ENCODE data around the gene PITHD1.
"Not testable (repeated sequence)": the region's sequence is repeated elsewhere in the genome, so short reads cannot be mapped to it uniquely, and the experiment has no call there.

Gene PITHD1

GRCh38 chr1:23799570-23800399, 21.6 kb downstream of the PITHD1 start:
- DNase-seq: peak; percentile 76

DNA sequence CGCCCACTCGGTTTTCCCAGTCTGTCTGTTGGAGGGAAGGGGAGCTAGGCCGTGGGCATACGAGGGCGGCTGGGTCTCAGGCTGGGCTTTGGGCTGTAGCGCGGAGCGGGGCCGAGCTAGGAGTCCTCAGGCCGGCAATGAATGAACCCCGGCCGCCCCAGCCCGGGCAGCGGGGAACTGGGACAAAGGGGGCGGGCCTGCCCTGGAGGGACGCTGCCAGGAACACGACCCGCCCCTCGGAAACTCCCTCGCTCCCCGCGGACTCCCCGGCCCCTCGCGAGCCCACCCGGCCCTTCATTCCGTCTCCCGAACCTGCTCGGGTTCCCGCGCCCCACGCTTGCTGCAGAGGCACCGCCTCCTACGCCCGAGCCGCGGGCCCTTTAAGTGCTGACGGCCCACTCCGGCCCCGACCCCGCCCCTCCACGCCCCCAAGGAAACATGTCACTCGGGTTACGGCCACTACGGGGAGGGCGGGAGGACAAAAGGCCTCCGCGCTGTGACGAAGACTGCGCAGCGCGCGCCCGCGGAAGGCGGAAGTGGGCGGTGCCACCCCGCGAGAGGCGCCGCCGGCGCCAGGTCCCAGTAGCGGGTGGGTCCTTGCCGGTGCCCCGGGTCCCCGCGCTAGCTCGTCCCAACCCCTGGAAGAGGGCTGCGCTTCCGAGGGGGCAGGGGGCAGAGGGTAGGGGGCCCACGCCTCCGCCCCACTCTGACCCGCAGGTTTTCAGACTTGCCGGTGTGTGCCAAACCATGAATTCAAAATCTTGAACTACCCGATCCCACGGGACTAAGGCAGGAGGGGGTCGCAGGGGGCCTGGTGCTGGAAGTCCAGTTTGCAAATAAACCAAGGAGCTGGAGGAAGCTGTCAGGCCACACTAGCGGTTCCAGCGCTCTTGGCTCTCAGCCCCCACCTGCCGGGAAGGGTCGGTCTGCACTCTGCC, 22.5 kb downstream of the PITHD1 start, which contains the start of gene GALE:
TSS of gene GALE (minus strand) at position 355 of the 938 bp plus-strand sequence. CDS start 1,747 bp downstream, outside the sequence.
- peak; percentile 98 for DNase-seq

DNA sequence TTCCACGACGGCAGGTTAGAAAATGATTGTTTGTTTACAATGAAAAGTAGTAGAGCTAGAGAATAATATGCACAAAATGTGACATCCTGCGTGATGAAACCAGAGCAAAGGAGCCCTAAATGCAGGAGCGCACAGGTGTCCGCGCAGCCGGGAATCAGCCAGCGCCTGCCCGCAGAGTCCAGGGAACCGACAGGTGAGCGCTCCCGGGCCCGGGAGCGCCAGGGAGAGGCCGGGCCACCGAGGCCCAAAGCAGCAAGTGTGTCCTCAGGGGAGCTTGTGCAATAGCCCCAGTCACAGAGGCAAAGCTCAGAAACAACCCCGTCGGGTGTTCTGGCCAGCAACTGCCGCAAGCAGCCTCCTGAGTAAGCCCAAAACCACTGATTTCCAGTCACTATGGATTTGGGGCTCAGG, 23.1 kb downstream of the PITHD1 start:
- no peak for DNase-seq

DNA sequence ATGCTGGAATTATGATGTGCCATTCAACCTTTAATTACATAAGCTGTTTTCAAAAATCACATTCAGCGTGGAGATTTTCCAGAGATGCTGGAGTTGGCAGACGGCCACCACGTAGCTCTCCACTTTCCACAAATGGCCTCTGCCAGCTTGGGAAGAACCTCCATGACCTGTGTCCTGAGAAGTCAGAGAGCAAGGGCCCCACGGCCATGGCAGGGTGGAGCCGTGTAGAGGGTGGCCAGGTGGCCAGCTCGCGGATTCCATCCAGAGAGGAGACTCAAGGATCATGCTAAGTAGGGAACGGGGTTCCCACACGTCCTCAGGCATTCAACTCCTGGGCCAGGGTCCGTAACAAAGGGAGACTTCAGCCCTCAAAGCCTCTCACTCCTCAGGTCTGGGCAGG, 23.7 kb downstream of the PITHD1 start:
- DNase-seq: no peak

DNA sequence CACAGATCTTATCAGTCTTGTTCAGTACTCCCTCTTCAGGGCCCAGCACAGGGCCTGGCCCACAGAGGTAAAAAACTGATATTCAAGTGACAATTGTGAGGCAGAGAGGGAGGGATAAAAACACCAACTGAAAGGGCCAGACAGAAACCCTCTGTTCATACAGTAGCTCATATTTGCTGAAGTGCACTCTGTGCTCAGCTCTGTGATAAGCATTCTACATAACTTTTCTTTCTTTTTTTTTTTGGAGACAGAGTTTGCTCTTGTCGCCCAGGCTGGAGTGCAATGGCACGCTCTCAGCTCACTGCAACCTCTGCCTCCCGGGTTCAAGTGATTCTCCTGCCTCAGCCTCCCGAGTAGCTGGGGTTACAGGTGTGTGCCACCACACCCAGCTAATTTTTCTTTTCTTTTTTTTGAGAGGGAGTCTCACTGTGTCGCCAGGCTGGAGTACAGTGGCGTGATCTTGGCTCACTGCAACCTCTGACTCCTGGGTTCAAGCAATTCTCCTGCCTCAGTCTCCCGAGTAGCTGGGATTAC, 24.7 kb downstream of the PITHD1 start:
- DNase-seq: not testable (repeated sequence)

DNA sequence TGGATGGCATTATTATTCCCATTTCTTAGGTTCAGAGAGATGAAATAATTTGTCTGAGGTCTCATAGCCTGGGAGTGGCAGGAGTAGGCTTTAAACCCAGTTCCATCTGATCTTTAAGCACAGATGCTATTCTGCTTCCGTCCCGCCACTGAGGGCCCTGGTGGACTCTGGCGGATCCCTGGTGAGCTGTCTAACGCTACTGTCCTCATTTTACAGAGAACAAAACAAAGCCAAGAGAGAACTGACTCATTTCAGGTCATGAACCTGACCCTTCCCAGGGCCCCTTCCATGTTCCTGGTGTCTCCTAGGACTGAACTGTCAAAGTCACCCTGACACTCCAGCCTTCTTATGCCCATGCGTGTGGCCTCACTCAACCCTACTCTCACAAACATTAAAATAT, 25.5 kb downstream of the PITHD1 start:
- no peak for DNase-seq

DNA sequence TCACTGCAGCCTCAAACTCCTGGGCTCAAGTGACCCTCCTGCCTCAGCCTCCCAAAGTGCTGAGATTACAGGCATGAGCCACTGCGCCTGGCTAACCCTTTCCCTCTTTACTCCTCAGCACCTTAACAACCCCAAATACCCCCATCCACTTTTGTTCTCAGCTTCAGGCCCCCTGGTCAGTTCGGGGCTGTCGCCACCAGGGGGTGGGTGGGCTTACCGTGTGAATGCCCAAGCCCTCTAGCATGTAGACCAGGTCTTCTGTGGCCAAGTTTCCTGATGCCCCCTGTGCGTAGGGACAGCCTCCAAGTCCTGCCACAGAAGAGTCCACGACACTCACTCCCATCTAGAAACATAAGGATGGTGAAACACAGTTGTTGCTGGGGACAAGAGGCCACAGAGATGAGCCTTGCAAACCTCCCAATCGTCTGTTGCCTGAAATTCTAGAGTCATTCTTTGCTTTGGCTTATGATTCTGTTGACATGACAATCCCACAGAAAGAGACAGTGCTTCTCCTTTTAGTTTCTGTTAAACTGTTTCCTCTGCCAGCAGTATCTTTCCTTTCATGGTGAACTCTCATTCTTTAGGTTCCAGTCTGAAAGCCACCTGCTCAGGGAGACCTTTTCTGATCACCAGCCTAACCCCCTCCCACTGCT, 26.1 kb downstream of the PITHD1 start:
- no peak for DNase-seq

DNA sequence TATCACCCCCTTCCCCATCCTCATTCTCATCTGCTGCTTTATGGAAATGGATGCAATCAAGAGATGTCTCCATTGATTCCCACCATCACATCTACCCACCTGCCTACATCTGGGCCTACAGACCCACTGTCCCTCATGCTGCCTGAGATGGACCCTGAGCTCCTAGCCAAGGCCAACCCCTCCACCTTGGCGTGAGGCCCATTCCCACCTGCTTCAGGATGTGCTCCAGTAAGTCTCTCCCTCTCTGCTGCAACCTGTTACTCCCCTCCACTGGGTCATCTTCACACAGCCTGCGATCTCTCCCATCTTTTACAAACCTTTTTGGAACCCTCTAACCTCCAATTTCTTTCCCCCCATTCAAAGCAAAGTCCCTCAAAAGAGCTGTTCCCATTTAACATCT, 26.8 kb downstream of the PITHD1 start:
- DNase-seq: no peak

DNA sequence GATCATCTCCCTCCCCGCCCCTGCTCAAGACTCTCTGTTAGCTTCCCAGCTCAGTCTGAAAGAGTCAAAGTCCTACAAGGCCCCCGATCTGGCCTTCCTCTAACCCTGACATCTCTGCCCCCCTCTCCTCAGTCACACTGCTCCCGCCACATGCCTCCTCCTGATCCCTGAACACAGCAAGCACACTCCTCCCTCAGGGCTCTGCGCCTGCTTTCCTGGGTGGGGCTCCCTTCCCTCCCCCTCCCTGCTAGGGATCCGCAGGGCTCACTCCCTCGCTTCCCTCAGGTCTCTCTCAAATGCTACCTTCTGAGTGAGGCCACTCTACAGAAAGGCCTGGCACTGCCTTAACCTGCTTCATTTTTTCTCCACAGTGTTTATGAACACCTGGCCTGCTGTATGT, 28.1 kb downstream of the PITHD1 start:
- no peak for DNase-seq

DNA sequence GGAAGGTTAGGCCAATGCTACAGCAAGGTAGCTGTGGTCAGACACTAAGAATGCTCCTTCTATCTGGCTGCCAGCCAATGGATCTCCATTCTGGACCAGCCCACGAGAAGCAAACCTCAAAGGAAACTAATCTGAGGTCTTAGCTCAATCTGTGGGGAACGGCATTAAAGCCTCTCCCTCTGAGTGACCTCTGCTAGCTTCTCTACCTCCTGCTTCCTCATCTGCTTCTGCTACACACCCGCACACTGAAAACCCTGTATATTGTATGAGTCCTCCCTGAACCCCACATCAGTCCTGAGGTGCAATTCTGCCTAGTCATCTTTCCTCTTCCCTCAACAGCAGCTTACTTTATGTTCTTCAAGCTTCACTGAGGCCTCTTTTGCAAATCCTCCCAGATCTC, 29.2 kb downstream of the PITHD1 start:
- DNase-seq: no peak

GRCh38 chr1:23809751-23810171, 31.5 kb downstream of the PITHD1 start:
- DNase-seq: peak; percentile 89

GRCh38 chr1:23810818-23811540, 32.8 kb downstream of the PITHD1 start:
- DNase-seq: peak; percentile 67

DNA sequence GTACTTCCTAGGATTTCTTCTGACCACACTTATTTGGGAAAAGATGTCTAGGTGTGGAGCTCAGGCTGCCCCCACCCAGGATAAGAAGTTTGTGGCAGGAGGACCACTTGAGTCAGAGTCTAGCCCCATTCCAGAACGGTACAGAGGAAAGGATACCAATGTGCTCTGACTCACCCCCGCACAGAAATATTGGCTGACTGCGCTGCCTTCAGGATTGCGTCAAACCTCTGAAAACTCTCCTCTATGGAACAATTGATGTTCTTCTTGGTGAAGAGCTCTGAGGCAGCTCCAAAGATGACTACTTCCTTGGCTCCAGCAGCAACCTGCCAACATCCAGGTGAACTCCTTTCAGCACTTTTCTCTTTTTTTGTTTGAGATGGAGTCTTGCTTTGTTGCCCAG, 35.8 kb downstream of the PITHD1 start:
- no peak for DNase-seq

DNA sequence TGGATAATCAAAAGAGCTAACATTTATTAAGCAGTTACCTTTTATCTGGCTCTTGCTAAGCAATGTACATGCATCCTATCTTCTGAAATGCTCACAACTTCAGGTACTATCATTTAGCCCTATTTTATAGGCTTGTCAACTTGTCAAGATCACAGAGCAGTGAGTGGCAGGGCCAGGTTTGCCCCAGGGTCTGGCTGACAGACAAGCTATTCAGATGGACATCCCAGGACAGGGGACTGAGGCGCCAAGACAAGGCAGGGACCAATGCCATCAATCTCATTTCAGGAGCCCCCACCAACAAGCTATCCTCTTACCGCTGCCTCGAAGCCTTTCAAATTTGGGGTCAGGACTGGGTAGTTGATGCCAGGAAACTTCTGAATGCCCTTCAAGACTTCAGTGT, 38.1 kb downstream of the PITHD1 start:
- DNase-seq: no peak

DNA sequence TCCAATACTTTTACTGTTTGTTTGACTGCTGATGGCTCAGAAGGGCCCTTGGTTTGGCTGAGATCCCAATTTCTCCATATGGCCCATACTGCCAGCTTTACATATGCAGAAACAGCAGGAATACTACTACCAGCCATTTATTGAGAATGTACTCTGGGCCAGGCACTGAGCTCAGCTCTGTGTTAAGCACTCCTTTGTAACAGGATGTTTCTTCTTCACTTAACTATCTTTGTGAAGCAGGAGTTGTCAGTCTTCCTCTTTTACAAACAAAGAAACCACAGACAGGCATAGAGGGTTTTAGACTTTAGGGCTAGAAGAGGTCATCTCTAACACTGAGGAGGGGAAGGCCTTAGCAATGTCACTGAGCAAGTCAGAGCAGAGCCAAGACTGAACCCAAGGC, 38.7 kb downstream of the PITHD1 start:
- no peak for DNase-seq

GRCh38 chr1:23817633-23818032, 39.4 kb downstream of the PITHD1 start:
- DNase-seq: no peak

- no peak for DNase-seq
Observed at GRCh38 chr1:23823767-23824166, 45.5 kb downstream of the PITHD1 start.

GRCh38 chr1:23824711-23825075, 46.5 kb downstream of the PITHD1 start:
- no peak for DNase-seq

- peak; percentile 91 for DNase-seq
Observed at GRCh38 chr1:23825076-23825761, 47.0 kb downstream of the PITHD1 start, which contains the start of gene HMGCL. Gene HMGCL, minus strand, starts transcription at chr1:23825429. Its CDS starts 14 bp downstream, at chr1:23825415.

- peak; percentile 32 for DNase-seq
Observed at GRCh38 chr1:23825762-23826522, 47.7 kb downstream of the PITHD1 start.

- DNase-seq: not testable (repeated sequence)
Observed at GRCh38 chr1:23826590-23826989, 48.4 kb downstream of the PITHD1 start.
